Gastrocnemius medialis (tissue), 4 donors: ENCODE results near the gene SEPTIN5.

ENCODE experiments used
- CTCF ChIP-seq, 5 experiments: fragments of 450-650 bp in 3 of 5; fragments of 200-600 bp in 2 of 5; sonication (generic) in 2 of 5; IDR thresholded peaks in 4 of 5; conservative IDR thresholded peaks in 1 of 5; 1 replicate in 4 of 5; 2 replicates in 1 of 5; pipeline ENCODE4 v1.5.1; 2016 to 2019; ENCODE audit warnings: antibody characterized with exemption in 5 of 5, mild to moderate bottlenecking in 3 of 5, moderate library complexity in 3 of 5
- POLR2A ChIP-seq, 2 donors: fragments of 450-650 bp; IDR thresholded peaks; one replicate each; pipeline ENCODE4 v1.6.1; 2017; ENCODE audit warnings: antibody characterized with exemption in 2 of 2, mild to moderate bottlenecking in 2 of 2, moderate library complexity in 2 of 2

GRCh38 chr22:19717181-19717580 lies 2.9 kb downstream of the SEPTIN5 start:
- no peak for TF ChIP-seq POLR2A (IDR thresholded peaks at IDR 0.05)
- no peak for TF ChIP-seq CTCF (IDR thresholded peaks at IDR 0.05 in 4 of 5, conservative IDR thresholded peaks at IDR 0.05 in 1 of 5)
